Heart left ventricle (tissue), 13 donors: ENCODE measurements around the gene ASCL5.

ENCODE experiments used
- POLR2A ChIP-seq, 2 donors: fragments of 450-650 bp; IDR thresholded peaks; one replicate each; pipeline ENCODE4 v1.6.1; 2017; ENCODE audit warnings: antibody characterized with exemption in 2 of 2, mild to moderate bottlenecking in 2 of 2, moderate library complexity in 2 of 2
- TF ChIP-seq, protein P1 (sequence below), 12 donors: fragments of 200-600 bp; sonication (generic) in 4 of 12; IDR thresholded peaks; one replicate each; pipeline versions ENCODE4 v1.5.0 to v1.8.0; 2018 to 2022; ENCODE audit warnings: antibody characterized with exemption in 12 of 12, mild to moderate bottlenecking in 5 of 12
- donor health status: ischemic (EF 13 %, LVEDD 7.1; RV severe dilation, severe dysfunction).
- donor health status: DM: no; HTN: yes; CAD: no.
- donor health status: DM: no; HTN: no; CAD: no.
- donor health status: ischemic (EF 25% LVEDD 6.9; RV normal size, moderate dysfunction).
- donor health status: ischemic (EF 25% LVEDD 5.7; RV mildly dilated, moderate dysfunction).
- donor health status: ischemic (EF 35%, LVEDD 5.7; RV mildly dilated, moderate dysfunction).
- donor health status: nonischemic (EF 11% LVEDD 7.7; RV severe dilation, severe dysfunction).
- donor health status: DM: yes; HTN: yes; CAD: no.
- donor health status: PGD.
- donor health status: ischemic (EF 29% LVEDD 5.4; RV normal size, mild dysfunction).
- donor health status: nonischemic (EF 23%, LVEDD 6.1; RV moderate dilation, normal function).

DNA sequence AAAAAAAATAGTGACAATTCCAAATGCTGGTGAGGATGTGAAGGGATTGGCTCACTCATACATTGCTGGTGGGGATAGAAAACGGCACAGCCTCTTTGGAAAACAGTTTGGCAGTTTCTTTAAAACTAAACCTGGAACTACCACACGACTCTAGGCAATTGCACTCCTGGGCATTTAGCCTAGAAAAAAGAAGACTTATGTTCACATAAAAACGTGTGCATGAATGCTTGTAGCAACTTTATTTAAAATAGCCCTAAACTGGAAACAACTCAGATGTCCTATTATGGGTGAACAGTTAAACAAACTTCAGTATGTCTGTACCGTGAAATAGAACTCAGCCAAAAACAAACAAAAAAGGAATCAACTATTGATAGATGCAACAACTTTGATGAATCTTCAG lies 36.7 kb upstream of the ASCL5 start:
- TF ChIP-seq, protein P1, sequence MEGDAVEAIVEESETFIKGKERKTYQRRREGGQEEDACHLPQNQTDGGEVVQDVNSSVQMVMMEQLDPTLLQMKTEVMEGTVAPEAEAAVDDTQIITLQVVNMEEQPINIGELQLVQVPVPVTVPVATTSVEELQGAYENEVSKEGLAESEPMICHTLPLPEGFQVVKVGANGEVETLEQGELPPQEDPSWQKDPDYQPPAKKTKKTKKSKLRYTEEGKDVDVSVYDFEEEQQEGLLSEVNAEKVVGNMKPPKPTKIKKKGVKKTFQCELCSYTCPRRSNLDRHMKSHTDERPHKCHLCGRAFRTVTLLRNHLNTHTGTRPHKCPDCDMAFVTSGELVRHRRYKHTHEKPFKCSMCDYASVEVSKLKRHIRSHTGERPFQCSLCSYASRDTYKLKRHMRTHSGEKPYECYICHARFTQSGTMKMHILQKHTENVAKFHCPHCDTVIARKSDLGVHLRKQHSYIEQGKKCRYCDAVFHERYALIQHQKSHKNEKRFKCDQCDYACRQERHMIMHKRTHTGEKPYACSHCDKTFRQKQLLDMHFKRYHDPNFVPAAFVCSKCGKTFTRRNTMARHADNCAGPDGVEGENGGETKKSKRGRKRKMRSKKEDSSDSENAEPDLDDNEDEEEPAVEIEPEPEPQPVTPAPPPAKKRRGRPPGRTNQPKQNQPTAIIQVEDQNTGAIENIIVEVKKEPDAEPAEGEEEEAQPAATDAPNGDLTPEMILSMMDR (IDR thresholded peaks at IDR 0.05): no peak
- TF ChIP-seq POLR2A (IDR thresholded peaks at IDR 0.05): no peak
